ENCODE measurements around the gene KLHL10.

DNA sequence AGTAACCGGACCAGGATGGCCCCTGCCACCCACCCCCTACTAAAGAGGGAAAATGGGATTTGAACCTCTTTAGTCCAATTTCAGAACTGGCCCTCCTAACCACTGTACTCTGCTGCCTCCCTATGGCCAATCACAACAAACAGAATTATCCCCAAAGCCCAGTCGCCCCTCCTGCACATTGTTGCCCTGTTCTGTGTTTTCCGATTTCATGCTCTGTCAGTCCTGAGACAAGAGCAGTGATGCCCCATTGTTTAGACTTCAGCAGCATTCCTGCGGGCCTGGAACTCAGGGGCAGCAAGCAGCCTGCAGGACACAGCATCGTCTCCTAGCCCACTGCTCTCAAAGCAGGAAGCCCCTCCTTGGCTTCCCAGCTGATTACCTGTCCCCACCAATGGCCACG lies 48.1 kb downstream of the KLHL10 start:
- TF ChIP-seq YY1 (IDR thresholded peaks at IDR 0.05; ENCODE audit: insufficient read depth, insufficient read length): no peak
- TF ChIP-seq SUZ12 (IDR thresholded peaks at IDR 0.05; ENCODE audit: extremely low read depth, insufficient read depth, insufficient read length): no peak

Data from NT2/D1 (cell line).